IPS-18a (cell line): ENCODE measurements around the gene DNAH11.

ENCODE experiments used
- H3K27ac ChIP-seq: one replicate; pipeline ENCODE4 v1.5.1; 2013; ENCODE audit warnings: low read length
- H3K27me3 ChIP-seq: one replicate; pipeline ENCODE4 v1.6.1; 2013; ENCODE audit warnings: mild to moderate bottlenecking, low read length; ENCODE audit not compliant: control insufficient read depth, insufficient read depth
- H3K36me3 ChIP-seq: one replicate; pipeline ENCODE4 v1.6.1; 2013; ENCODE audit warnings: low read depth, low read length; ENCODE audit not compliant: control insufficient read depth
- H3K4me1 ChIP-seq: one replicate; pipeline ENCODE4 v1.6.1; 2013; ENCODE audit warnings: low read depth, low read length; ENCODE audit not compliant: control insufficient read depth
- H3K4me3 ChIP-seq: one replicate; pipeline ENCODE4 v1.5.1; 2013; ENCODE audit warnings: low read length
- H3K9ac ChIP-seq: one replicate; pipeline ENCODE4 v1.6.1; 2013; ENCODE audit warnings: mild to moderate bottlenecking, low read length, moderate library complexity
- H3K9me3 ChIP-seq: one replicate; pipeline ENCODE4 v1.6.1; 2013; ENCODE audit warnings: low read depth, low read length; ENCODE audit not compliant: control insufficient read depth

Gene DNAH11

DNA sequence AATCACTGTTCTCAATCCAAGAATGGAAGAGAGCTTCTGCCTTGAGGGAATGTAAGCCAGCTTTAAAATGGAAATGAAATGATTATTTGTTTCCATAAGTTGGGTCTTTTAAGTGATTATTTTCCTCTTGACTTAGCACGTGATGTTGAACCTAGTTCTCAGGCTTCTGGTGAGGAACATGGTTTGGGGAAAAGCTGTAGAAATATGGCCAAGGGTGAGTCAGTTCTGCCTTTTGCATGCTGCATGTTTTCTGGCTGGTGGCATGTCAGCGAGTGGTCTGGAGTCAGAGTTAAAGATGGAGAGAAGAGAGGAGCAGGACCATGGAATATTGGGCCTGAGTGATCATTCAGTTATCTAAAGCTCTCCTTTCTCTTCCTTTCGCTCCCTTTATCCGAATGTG is 54.0 kb downstream of the DNAH11 start:
- H3K9me3 ChIP-seq: no peaks in the 10 kb centered on the region
- H3K4me1 ChIP-seq: no peaks in the 10 kb centered on the region
- H3K27ac ChIP-seq: no peak overlapping the region
- H3K27me3 ChIP-seq: no peaks in the 10 kb centered on the region
- no peaks in the 10 kb centered on the region for H3K36me3 ChIP-seq
- no peak overlapping the region for H3K9ac ChIP-seq
- no peak overlapping the region for H3K4me3 ChIP-seq

DNA sequence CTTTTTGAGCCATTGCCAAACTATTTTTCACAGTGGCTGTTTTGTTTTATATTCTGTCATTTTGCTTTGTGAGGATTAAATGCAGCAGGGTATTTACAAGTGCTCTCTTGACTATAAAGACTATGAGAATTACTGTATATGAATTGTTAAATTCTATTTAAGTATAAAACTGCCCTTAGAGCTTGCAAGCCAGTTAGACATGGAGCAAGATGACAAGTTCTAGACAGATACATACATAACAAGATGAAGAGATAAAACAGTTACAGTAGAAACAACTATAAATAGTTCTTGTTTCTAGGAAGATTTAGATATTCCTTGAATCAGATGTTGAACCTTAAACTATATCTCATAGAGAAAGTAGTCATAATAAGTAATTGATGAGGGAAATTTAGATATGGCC is 60.6 kb downstream of the DNAH11 start:
- Histone ChIP-seq H3K4me3 (no peak overlapping the region), H3K9me3 (no peaks in the 10 kb centered on the region), H3K9ac (no peak overlapping the region), H3K27ac (no peak overlapping the region), H3K27me3 (no peaks in the 10 kb centered on the region), H3K36me3 (no peaks in the 10 kb centered on the region), H3K4me1 (no peaks in the 10 kb centered on the region)

DNA sequence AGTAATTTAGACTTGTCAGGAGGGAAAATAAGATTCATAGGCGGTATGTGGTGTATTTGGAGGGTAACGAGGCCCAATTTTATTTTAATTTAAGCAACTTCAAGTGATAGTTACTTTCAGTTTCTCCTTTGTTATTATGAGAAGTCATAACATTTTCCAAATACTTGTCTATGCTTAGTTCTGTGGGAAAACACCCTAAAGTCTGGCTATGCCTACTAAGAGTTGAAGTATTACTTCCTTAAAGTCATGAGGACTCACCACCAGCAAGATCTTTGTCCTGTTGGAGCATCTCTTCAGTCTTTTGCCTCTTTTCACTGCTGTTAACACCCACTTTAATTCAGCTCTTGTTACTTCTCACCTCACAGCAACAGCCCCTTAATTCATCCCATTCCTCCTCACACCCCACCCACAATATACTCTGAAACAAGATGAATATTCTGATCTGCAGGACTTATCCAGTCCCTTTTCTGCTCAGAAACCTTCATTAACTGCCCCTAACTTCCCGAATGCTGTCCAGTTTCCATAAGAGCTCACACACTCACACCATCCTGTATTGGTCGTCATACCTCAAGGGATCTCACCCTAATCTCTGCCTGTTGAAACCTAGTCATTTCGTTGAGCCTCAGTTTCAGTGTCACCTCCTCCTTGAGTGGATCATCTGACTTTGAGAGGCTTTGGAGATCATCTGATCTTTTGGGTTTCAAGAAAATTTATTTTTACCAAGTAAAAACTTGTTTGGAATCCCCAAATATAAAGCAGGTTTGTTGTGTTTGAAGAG is 61.3 kb downstream of the DNAH11 start:
- no peak overlapping the region for H3K4me3 ChIP-seq
- no peak overlapping the region for H3K27ac ChIP-seq
- H3K9ac ChIP-seq: no peak overlapping the region
- H3K36me3 ChIP-seq: no peaks in the 10 kb centered on the region
- H3K9me3 ChIP-seq: no peaks in the 10 kb centered on the region
- no peaks in the 10 kb centered on the region for H3K27me3 ChIP-seq
- H3K4me1 ChIP-seq: no peaks in the 10 kb centered on the region

DNA sequence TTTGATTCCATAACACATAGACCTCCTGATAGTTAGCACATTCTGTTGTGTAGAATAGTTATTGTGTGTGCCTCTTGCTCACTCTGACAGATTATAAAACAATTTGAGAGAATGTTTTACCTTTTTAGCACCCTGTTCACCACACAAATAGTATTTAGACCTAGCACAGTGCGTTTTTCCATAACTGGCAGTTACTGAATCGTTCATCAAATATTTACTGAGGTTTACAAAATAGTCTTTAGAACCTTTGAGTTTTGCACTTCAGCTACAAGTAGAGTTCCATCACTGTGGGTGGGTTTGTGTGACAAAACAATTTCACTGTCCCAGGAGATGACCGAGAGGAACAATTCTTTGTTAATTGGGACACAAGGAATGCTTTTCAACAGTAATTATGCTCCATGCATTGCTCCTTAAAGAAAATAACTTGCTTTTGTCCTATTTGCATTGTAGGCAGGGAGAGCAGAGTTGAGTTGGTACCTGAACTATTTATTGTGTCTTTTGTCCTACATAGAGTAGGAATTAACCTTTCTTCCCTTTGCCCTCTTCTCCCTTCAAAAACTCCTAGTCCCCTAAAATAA is 62.3 kb downstream of the DNAH11 start:
- Histone ChIP-seq H3K4me1 (no peaks in the 10 kb centered on the region), H3K27me3 (no peaks in the 10 kb centered on the region), H3K4me3 (no peak overlapping the region), H3K9ac (no peak overlapping the region), H3K36me3 (no peaks in the 10 kb centered on the region), H3K27ac (no peak overlapping the region), H3K9me3 (no peaks in the 10 kb centered on the region)

DNA sequence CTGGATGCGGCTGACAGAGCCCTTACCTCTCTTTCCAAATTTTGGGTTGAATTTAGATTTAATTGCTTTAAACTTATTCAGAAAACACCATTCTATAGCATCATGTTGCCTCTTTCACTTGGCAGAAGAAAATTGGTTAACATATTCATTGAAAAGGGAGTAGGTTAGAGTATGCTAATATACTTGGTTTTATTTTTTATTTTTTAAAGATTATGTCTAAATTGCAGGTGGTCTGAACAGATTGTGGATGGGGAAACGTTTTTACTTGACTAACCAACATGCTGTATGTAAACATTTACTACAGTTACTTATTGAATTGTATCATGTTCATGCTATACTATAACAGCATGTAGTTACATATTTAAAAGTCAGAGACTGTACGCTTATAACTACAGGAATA is 65.6 kb downstream of the DNAH11 start:
- no peaks in the 10 kb centered on the region for H3K4me1 ChIP-seq
- no peaks in the 10 kb centered on the region for H3K27me3 ChIP-seq
- H3K9me3 ChIP-seq: no peaks in the 10 kb centered on the region
- no peak overlapping the region for H3K27ac ChIP-seq
- H3K4me3 ChIP-seq: no peak overlapping the region
- H3K36me3 ChIP-seq: no peaks in the 10 kb centered on the region
- no peak overlapping the region for H3K9ac ChIP-seq

DNA sequence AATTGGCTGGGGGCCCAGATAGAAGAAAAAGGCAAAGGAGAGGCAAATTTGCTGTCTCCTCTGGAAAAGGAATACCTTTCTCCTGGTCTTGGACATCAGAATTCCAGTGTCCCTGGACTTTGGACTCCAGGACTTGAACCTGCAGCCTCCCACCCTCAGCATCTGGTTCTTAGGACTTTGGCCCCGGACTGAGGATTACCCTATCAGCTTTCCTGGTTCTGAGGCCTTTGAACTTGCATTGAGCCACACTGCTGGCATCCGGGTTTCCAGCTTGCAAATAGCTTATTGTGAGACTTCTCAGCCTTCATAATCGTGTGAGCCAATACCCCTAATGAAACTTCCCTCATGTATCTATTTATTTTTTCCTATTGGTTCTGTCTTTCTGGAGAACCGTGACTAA is 68.3 kb downstream of the DNAH11 start:
- Histone ChIP-seq H3K27ac (no peak overlapping the region), H3K9ac (no peak overlapping the region), H3K27me3 (no peaks in the 10 kb centered on the region)

DNA sequence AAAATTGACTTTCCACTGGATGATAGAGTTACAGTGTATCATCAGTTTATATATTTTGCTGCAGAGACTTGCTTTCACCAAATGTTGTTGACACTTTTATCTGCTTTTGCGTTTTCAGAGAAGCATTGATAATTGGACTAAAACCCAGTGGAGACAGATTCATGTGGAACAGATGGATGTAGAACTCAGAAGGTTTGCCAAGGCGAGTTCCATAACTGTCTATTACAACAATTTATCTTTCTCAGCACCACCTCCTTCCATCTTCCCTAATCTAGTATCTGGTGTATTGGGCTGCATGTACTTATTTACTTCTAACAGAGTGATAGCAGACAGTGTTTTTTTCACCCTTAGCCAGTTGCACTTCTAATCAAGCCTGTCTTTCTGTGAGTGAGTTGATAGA is 73.3 kb downstream of the DNAH11 start:
- no peaks in the 10 kb centered on the region for H3K9me3 ChIP-seq
- H3K4me3 ChIP-seq: no peak overlapping the region
- no peak overlapping the region for H3K9ac ChIP-seq
- no peaks in the 10 kb centered on the region for H3K4me1 ChIP-seq
- no peaks in the 10 kb centered on the region for H3K36me3 ChIP-seq
- H3K27ac ChIP-seq: no peak overlapping the region
- no peaks in the 10 kb centered on the region for H3K27me3 ChIP-seq

More for the DNA sequence above, 68.3 kb downstream of the DNAH11 start:
- Histone ChIP-seq H3K4me1 (no peaks in the 10 kb centered on the region), H3K4me3 (no peak overlapping the region), H3K9me3 (no peaks in the 10 kb centered on the region), H3K36me3 (no peaks in the 10 kb centered on the region)

DNA sequence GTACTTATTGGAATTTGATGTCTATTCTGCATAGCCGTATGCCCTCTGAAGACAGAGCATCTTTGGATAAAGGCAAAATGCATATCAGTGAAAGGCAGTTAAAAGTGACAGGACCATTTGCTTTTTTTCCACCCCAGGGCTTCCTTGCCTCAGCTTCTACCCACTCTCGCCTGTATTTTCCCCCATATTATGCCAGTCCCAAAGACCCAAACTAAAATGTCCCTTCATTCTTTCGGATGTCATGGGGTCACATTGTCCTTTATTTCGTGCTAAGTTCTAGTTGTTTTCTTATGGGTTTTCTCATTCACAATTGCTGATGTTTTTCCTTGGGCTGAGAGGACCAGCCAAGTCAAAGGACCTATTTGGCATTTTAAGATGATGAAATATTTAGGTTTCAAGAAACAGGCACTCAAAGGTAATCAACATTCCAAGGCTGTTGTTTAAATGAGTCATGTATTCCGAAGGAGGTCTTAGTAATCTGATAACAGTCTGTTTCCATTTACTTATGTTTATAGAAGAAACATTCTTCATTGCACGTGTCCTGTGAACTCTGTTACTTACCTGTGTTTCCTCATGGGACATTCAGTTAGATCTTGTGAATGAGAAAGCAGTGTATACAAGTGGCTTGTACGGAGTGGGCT is 74.1 kb downstream of the DNAH11 start:
- no peak overlapping the region for H3K4me3 ChIP-seq
- H3K9ac ChIP-seq: no peak overlapping the region
- H3K27me3 ChIP-seq: no peaks in the 10 kb centered on the region
- H3K27ac ChIP-seq: no peak overlapping the region
- no peaks in the 10 kb centered on the region for H3K9me3 ChIP-seq
- H3K4me1 ChIP-seq: no peaks in the 10 kb centered on the region
- H3K36me3 ChIP-seq: no peaks in the 10 kb centered on the region

DNA sequence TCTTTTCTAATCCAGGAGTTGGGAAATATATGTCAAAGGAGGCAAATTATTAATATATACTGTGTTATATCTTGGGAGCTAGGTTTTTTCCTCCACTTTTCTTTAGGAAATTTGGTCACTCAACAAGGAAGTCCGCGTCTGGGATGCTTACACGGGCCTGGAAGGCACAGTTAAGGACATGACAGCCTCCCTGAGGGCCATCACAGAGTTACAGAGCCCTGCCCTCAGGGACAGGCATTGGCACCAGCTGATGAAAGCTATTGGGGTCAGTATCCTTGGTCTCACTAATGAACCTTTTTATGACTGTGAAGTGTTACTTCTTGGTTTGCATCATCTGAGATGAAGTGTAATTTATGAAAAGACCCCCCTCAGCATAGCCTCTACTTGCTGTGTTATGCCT is 74.7 kb downstream of the DNAH11 start:
- no peaks in the 10 kb centered on the region for H3K27me3 ChIP-seq
- no peak overlapping the region for H3K9ac ChIP-seq
- H3K4me3 ChIP-seq: no peak overlapping the region
- H3K9me3 ChIP-seq: no peaks in the 10 kb centered on the region
- no peak overlapping the region for H3K27ac ChIP-seq
- no peaks in the 10 kb centered on the region for H3K4me1 ChIP-seq
- no peaks in the 10 kb centered on the region for H3K36me3 ChIP-seq

DNA sequence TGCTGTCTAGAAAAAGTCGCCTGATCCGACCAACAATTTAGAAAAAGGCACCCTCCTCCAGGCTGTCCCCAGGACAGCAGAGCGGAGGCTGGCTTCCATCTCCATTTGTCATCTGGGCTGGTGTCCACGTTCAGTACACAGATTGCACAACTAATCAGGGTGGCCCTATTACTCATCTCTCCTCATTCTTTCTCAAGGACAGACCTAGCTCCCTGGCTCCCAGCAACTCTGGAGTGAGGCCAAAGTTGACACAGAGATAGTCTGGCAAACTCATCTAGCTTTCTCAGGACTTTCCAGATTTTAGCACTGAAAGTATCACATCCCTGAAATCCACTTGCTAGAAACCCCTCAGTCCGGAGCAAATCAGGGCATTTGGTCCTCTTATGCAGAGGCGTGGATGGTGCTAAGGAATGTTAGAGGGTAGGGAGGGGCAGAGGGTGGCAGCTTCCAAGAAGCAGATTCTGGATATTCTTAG is 75.1 kb downstream of the DNAH11 start:
- Histone ChIP-seq H3K27me3 (no peaks in the 10 kb centered on the region), H3K9me3 (no peaks in the 10 kb centered on the region), H3K27ac (no peak overlapping the region), H3K4me3 (no peak overlapping the region), H3K36me3 (no peaks in the 10 kb centered on the region), H3K9ac (no peak overlapping the region), H3K4me1 (no peaks in the 10 kb centered on the region)

DNA sequence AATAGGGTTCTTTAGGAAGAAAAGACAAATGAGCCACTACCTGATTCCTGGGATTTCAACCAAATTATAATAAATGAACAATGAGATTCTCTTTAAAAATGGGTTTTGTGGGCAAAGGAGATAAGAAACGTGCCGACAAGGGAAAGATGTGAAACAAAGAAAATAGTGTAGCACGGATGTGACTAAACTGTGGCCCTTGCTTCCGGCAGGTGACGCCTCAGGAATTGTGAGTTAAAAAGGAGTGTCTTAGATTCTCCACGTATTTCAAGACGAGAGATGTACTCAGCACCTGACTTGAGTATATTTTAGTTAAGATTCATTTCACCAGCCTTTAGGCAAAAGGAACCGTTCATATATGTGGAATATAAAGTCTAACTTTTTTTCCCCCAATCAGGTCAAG is 75.9 kb downstream of the DNAH11 start:
- no peaks in the 10 kb centered on the region for H3K27me3 ChIP-seq
- H3K4me1 ChIP-seq: no peaks in the 10 kb centered on the region
- H3K27ac ChIP-seq: no peak overlapping the region
- H3K9me3 ChIP-seq: no peaks in the 10 kb centered on the region
- no peak overlapping the region for H3K4me3 ChIP-seq
- H3K36me3 ChIP-seq: no peaks in the 10 kb centered on the region
- no peak overlapping the region for H3K9ac ChIP-seq

DNA sequence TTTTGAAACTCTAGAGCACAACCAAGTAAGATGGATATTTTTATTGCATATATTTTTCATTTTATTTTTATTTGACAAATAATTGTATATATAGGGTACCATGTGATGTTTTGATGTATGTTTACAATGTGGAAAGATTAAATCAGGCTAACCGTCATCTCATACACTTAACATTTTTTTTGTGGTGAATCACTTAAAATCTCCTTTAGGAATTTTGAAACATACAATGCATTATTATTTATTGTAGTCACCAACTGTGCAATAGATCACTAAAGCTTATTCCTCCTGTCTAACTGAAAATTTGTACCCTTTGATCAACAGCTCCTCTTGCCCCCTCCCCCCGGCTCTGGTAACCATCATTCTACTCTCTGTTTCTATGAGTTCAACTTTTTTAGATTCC is 77.2 kb downstream of the DNAH11 start:
- Histone ChIP-seq H3K9me3 (no peaks in the 10 kb centered on the region), H3K4me3 (no peak overlapping the region), H3K4me1 (no peaks in the 10 kb centered on the region), H3K27ac (no peak overlapping the region), H3K27me3 (no peaks in the 10 kb centered on the region), H3K9ac (no peak overlapping the region), H3K36me3 (no peaks in the 10 kb centered on the region)
